Upper lobe of left lung (tissue), 6 donors: ENCODE measurements around the gene R3HDM2. TPM values are rescaled to one million over a fixed set of nuclear protein-coding genes. Genes with fewer than 3 reads are reported as not detected.
"Not testable (repeated sequence)": the region's sequence is repeated elsewhere in the genome, so short reads cannot be mapped to it uniquely, and the experiment has no call there.

Experiments used
- ATAC-seq, 2 donors: fragments of 200-7000 bp; cut with Tn5 transposase; one replicate each; pipeline ENCODE4 v1.9.1; 2022; ENCODE audit warnings: mild to moderate bottlenecking in 2 of 2, moderate library complexity in 2 of 2; ENCODE audit not compliant: low FRiP score in 2 of 2
- DNase-seq, 2 donors: peaks; one replicate each; pipeline ENCODE4 v3.0.0-alpha.2; 2019 to 2020
- H3K27ac ChIP-seq, 4 donors: fragments of 200-600 bp; sonication (generic); one replicate each; pipeline ENCODE4 v1.5.1; 2016 to 2019
- H3K27me3 ChIP-seq, 4 donors: fragments of 200-600 bp; sonication (generic); one replicate each; pipeline ENCODE4 v1.5.1; 2017 to 2019
- H3K36me3 ChIP-seq, 4 donors: fragments of 200-600 bp; sonication (generic); one replicate each; pipeline ENCODE4 v1.5.1; 2016 to 2019
- H3K4me1 ChIP-seq, 4 donors: fragments of 200-600 bp; sonication (generic); one replicate each; pipeline ENCODE4 v1.5.1; 2018 to 2019
- H3K4me3 ChIP-seq, 4 donors: fragments of 200-600 bp; sonication (generic); one replicate each; pipeline ENCODE4 v1.5.1; 2017 to 2019; ENCODE audit warnings: mild to moderate bottlenecking in 2 of 4, moderate library complexity in 1 of 4
- H3K9me3 ChIP-seq, 4 donors: fragments of 200-600 bp; sonication (generic); one replicate each; pipeline ENCODE4 v1.5.1; 2018 to 2019
- EP300 ChIP-seq, 4 donors: sonication (generic); formaldehyde crosslinking; IDR thresholded peaks; one replicate each; pipeline ENCODE4 v1.5.1; 2017; ENCODE audit warnings: antibody characterized with exemption in 4 of 4, control low read depth in 2 of 4
- POLR2A ChIP-seq, 4 donors: fragments of 450-650 bp; IDR thresholded peaks; one replicate each; pipeline ENCODE4 v1.5.1; 2016 to 2017; ENCODE audit warnings: antibody characterized with exemption in 4 of 4, mild to moderate bottlenecking in 2 of 4
- POLR2AphosphoS5 ChIP-seq, 2 donors: sonication (generic); formaldehyde crosslinking; IDR thresholded peaks; one replicate each; pipeline ENCODE4 v1.5.1; 2017; ENCODE audit warnings: antibody characterized with exemption in 2 of 2
- WGBS, 2 donors: methylation state at CpG; one replicate each; pipeline ENCODE4 v1.1.5; 2017 to 2018; 5-methylcytosine and 5-hydroxymethylcytosine counted together
- total RNA-seq, 6 donors: library from RNA; depleted of rRNA in 4 of 6; stranded (reverse); fragments of >200 nt in 4 of 6; gene quantifications; one replicate each; pipeline versions ENCODE4 v1.1.0 to v1.2.1, GENCODE V29; 2016 to 2021
- TF ChIP-seq, protein P1 (sequence below), 6 experiments: fragments of 450-650 bp in 4 of 6; fragments of 200-600 bp in 2 of 6; sonication (generic) in 2 of 6; IDR thresholded peaks; one replicate each; pipeline ENCODE4 v1.5.1; 2016 to 2019; ENCODE audit warnings: antibody characterized with exemption in 6 of 6
- donor health status: DM: no; HTN: no; CAD: no; lungs with moderate emphysema.
- donor health status: DM: no; HTN: yes; CAD: no; lungs with severe emphysema.

Gene R3HDM2
- total RNA-seq, 6 donors from 2014 or later, result 39.2 to 94.3 (median 59.2) TPM

DNA sequence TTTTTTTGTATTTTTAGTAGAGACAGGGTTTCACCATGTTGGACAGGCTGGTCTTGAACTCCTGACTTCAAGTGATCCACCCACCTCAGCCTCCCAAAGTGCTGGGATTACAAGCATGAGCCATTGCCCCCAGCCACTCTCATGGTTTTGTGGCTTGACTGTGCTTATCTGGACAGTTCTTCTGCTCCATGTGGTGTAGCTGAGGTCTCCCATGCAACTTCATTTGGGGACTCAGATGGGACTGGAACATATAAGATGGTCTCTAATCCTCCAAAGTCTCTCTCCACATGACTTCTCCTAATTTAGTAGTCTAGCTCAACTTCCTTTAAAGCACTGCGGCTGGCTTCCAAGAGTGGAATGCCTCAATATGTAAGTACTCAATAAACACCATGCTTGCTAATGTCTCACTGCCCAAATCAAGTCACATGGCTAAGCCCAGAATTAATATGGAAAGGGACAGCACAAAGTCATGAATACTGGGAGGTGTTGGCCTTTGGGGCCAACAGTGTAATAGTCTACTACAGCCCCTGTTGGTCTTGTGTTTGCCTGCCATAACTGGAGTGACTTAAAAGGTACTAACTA lies 11.1 kb upstream of the R3HDM2 start:
- DNase-seq (no peak), ATAC-seq (no peak)
- Histone ChIP-seq H3K9me3 (peaks cover 0 to 5% (median 0%) of the 10 kb centered on the region in 4 donors), H3K4me1 (no peaks in the 10 kb centered on the region), H3K27me3 (no peaks in the 10 kb centered on the region), H3K4me3 (no peak overlapping the region), H3K27ac (no peak overlapping the region), H3K36me3 (no peaks in the 10 kb centered on the region)
- TF ChIP-seq, protein P1, sequence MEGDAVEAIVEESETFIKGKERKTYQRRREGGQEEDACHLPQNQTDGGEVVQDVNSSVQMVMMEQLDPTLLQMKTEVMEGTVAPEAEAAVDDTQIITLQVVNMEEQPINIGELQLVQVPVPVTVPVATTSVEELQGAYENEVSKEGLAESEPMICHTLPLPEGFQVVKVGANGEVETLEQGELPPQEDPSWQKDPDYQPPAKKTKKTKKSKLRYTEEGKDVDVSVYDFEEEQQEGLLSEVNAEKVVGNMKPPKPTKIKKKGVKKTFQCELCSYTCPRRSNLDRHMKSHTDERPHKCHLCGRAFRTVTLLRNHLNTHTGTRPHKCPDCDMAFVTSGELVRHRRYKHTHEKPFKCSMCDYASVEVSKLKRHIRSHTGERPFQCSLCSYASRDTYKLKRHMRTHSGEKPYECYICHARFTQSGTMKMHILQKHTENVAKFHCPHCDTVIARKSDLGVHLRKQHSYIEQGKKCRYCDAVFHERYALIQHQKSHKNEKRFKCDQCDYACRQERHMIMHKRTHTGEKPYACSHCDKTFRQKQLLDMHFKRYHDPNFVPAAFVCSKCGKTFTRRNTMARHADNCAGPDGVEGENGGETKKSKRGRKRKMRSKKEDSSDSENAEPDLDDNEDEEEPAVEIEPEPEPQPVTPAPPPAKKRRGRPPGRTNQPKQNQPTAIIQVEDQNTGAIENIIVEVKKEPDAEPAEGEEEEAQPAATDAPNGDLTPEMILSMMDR (IDR thresholded peaks at IDR 0.05), result no peak
- TF ChIP-seq EP300 (IDR thresholded peaks at IDR 0.05), result no peak
- TF ChIP-seq POLR2AphosphoS5 (IDR thresholded peaks at IDR 0.05), result no peak
- no peak for TF ChIP-seq POLR2A (IDR thresholded peaks at IDR 0.05)
- WGBS, 2 donors, result 32 to 77% methylated on average over 1 of the region's 1 CpG

DNA sequence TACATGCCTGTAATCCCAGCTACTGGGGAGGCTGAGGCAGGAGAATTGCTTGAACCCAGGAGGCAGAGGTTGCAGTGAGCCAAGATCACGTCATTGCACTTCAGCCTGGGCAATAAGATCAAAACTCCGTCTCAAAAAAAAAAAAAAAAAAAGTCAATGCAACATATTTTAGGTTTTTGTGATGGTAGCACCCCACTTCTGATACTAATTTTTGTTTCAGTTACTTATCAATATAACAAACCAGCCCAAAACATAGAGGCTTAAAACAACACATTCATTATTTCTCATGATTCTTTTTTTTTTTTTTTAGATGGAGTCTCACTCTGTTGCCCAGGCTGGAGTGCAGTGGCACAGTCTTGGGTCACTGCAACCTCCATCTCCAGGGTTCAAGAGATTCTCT lies 10.6 kb upstream of the R3HDM2 start:
- WGBS, 2 donors, result 75 to 82% methylated on average over 2 of the region's 2 CpGs

DNA sequence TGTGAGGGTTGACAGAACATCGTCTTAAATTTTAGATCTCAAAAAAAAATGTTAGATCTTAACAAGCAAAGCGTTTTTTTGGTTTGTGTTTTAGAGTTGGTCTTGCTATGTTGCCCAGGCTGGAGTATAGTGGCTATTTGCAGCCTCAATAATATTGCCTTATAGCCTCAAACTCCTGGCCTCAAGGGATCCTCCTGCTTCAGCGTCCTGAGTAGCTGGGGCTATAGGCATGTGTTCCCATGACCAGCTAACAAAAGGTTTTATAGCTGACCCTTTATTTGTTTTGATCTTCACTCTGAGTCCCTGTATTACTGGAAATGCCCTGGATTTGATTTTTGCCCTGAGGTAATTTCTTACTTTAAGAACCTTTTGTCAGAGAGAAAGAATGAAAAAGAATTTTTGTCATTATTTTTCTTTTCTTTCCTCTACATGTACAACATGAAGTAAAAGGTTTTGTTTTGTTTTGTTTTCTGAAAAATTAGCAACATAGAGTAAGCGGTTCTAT lies 9.0 kb upstream of the R3HDM2 start:
- H3K27me3 ChIP-seq, result no peaks in the 10 kb centered on the region
- ATAC-seq, result no peak
- 84 to 85% methylated on average over 4 of the region's 4 CpGs for WGBS, 2 donors
- H3K9me3 ChIP-seq, result peaks cover 0 to 5% (median 0%) of the 10 kb centered on the region in 4 donors
- H3K36me3 ChIP-seq, result no peaks in the 10 kb centered on the region
- no peaks in the 10 kb centered on the region for H3K4me1 ChIP-seq
- no peak overlapping the region for H3K27ac ChIP-seq
- H3K4me3 ChIP-seq, result no peak overlapping the region
- no peak for TF ChIP-seq POLR2AphosphoS5 (IDR thresholded peaks at IDR 0.05)
- TF ChIP-seq POLR2A (IDR thresholded peaks at IDR 0.05), result no peak
- TF ChIP-seq, protein P1 (IDR thresholded peaks at IDR 0.05), result no peak
- TF ChIP-seq EP300 (IDR thresholded peaks at IDR 0.05), result no peak
- no peak for DNase-seq

More for the DNA sequence above, 10.6 kb upstream of the R3HDM2 start:
- ATAC-seq, H3K36me3 ChIP-seq, H3K4me1 ChIP-seq, H3K27me3 ChIP-seq, H3K4me3 ChIP-seq, H3K9me3 ChIP-seq, DNase-seq, H3K27ac ChIP-seq: not testable (repeated sequence)

DNA sequence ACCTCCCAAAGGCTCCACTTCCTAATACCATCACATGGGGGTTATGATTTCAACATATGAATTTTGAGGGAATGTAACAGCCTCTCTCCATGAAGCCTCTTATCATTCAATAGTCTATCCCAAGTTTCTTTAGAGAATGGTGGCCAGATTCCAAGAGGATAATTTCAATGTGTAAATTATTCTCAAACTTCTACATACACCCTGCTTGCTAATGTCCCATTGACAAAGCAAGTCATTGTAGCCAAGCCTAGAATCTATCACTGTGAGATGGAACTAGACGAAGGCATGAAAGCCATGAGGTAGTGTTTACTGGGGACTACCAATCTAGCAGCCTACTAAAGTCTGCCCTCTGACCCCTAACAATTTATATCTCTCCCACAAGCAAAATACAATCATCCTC lies 7.6 kb upstream of the R3HDM2 start:
- Histone ChIP-seq H3K4me3 (no peak overlapping the region), H3K4me1 (no peaks in the 10 kb centered on the region), H3K27me3 (no peaks in the 10 kb centered on the region), H3K36me3 (no peaks in the 10 kb centered on the region), H3K9me3 (peaks cover 0 to 5% (median 0%) of the 10 kb centered on the region in 4 donors), H3K27ac (no peak overlapping the region)
- WGBS, 2 donors, result 75 to 76% methylated on average over 1 of the region's 1 CpG
- ATAC-seq (no peak), DNase-seq (no peak)
- TF ChIP-seq EP300 (IDR thresholded peaks at IDR 0.05), result no peak
- TF ChIP-seq POLR2AphosphoS5 (IDR thresholded peaks at IDR 0.05), result no peak
- TF ChIP-seq, protein P1 (IDR thresholded peaks at IDR 0.05), result no peak
- TF ChIP-seq POLR2A (IDR thresholded peaks at IDR 0.05), result no peak

DNA sequence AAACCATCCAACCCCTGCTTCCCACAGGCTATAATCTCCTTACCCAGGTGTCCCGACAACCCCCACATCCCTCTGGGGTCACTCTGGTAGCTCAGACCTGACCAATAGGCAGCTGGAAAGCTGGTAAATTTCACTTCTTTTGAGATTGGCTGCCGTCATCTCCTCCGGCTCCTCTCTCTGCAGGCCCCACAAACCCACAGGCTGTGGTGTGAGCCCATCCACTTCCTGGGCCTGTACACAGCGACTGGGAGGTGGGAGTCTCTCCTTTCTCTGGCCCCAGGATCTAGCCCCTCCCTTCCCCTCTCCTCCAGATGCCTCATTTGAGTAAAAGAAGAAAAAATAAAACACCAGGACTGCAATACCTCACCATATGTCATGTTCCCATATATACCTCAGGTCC lies 4.5 kb upstream of the R3HDM2 start:
- Histone ChIP-seq H3K27ac (no peak overlapping the region), H3K36me3 (no peaks in the 10 kb centered on the region), H3K4me3 (no peak overlapping the region), H3K4me1 (peaks cover 0 to 5% (median 0%) of the 10 kb centered on the region in 4 donors), H3K27me3 (no peaks in the 10 kb centered on the region), H3K9me3 (no peaks in the 10 kb centered on the region)
- TF ChIP-seq POLR2AphosphoS5 (IDR thresholded peaks at IDR 0.05) (no peak), EP300 (IDR thresholded peaks at IDR 0.05) (no peak), POLR2A (IDR thresholded peaks at IDR 0.05) (no peak)
- TF ChIP-seq, protein P1 (IDR thresholded peaks at IDR 0.05), result no peak
- WGBS, 2 donors, result 42 to 63% methylated on average over 4 of the region's 4 CpGs
- DNase-seq, result no peak
- no peak for ATAC-seq
